Rectal smooth muscle tissue (tissue), 1 donor: ENCODE measurements around the gene ARPC1A.
A peak's percentile ranks its signal among the peaks of the same experiment; 100 is the strongest.
"Not testable (repeated sequence)": the region's sequence is repeated elsewhere in the genome, so short reads cannot be mapped to it uniquely, and the experiment has no call there.

ENCODE experiments used
- H3K27ac ChIP-seq: one replicate; pipeline ENCODE4 v1.7.0; 2013; ENCODE audit warnings: low read depth, low read length, inconsistent platforms
- H3K27me3 ChIP-seq: one replicate; pipeline ENCODE4 v1.7.0; 2013; ENCODE audit warnings: low read length; ENCODE audit not compliant: control insufficient read depth, insufficient read depth
- H3K36me3 ChIP-seq: one replicate; pipeline ENCODE4 v1.7.0; 2013; ENCODE audit warnings: low read length; ENCODE audit not compliant: control insufficient read depth, insufficient read depth
- H3K4me1 ChIP-seq: one replicate; pipeline ENCODE4 v1.7.0; 2013; ENCODE audit warnings: low read length; ENCODE audit not compliant: control insufficient read depth, insufficient read depth
- H3K4me3 ChIP-seq: one replicate; pipeline ENCODE4 v1.7.0; 2013; ENCODE audit warnings: low read length
- H3K9ac ChIP-seq: one replicate; pipeline ENCODE4 v1.7.0; 2013; ENCODE audit warnings: low read length

The ARPC1A gene

GRCh38 chr7:99325592-99326407 lies at the start of gene ARPC1A:
ARPC1A (plus strand) TSS chr7:99325898; CDS start chr7:99333354, 7,456 bp downstream.
- no peaks in the 10 kb centered on the region for H3K27me3 ChIP-seq
- H3K27ac ChIP-seq, result peak within 1 kb of the TSS; percentile 87
- H3K9ac ChIP-seq, result peak within 1 kb of the TSS; percentile 91
- peaks cover 6% of the 10 kb centered on the region for H3K4me1 ChIP-seq
- peak within 1 kb of the TSS; percentile 98 for H3K4me3 ChIP-seq
- no peaks in the 10 kb centered on the region for H3K36me3 ChIP-seq

- H3K27me3 ChIP-seq, result no peaks in the 10 kb centered on the region
- no peak overlapping the region for H3K4me3 ChIP-seq
Measured at GRCh38 chr7:99278180-99278579, 47.5 kb upstream of the ARPC1A start.

GRCh38 chr7:99284165-99284564 lies 41.5 kb upstream of the ARPC1A start:
- H3K27me3 ChIP-seq, H3K4me3 ChIP-seq, H3K36me3 ChIP-seq, H3K4me1 ChIP-seq, H3K9ac ChIP-seq, H3K27ac ChIP-seq: not testable (repeated sequence)

More at GRCh38 chr7:99278180-99278579, 47.5 kb upstream of the ARPC1A start:
- Histone ChIP-seq H3K4me1 (no peaks in the 10 kb centered on the region), H3K36me3 (no peaks in the 10 kb centered on the region), H3K9ac (no peak overlapping the region), H3K27ac (no peak overlapping the region)

GRCh38 chr7:99287779-99288534 lies 37.7 kb upstream of the ARPC1A start:
- H3K4me1 ChIP-seq, result no peaks in the 10 kb centered on the region
- H3K27ac ChIP-seq, result no peak overlapping the region
- H3K27me3 ChIP-seq, result no peaks in the 10 kb centered on the region
- H3K4me3 ChIP-seq, result no peak overlapping the region
- H3K9ac ChIP-seq, result no peak overlapping the region
- H3K36me3 ChIP-seq, result no peaks in the 10 kb centered on the region

GRCh38 chr7:99289185-99289584 lies 36.5 kb upstream of the ARPC1A start:
- H3K4me3 ChIP-seq, result no peak overlapping the region
- H3K36me3 ChIP-seq, result no peaks in the 10 kb centered on the region
- no peaks in the 10 kb centered on the region for H3K4me1 ChIP-seq
- no peak overlapping the region for H3K27ac ChIP-seq
- no peaks in the 10 kb centered on the region for H3K27me3 ChIP-seq
- no peak overlapping the region for H3K9ac ChIP-seq

- H3K4me3 ChIP-seq, H3K27me3 ChIP-seq, H3K4me1 ChIP-seq, H3K27ac ChIP-seq, H3K9ac ChIP-seq, H3K36me3 ChIP-seq: not testable (repeated sequence)
Measured at GRCh38 chr7:99290148-99290547, 35.5 kb upstream of the ARPC1A start.

GRCh38 chr7:99290980-99291607 lies 34.6 kb upstream of the ARPC1A start:
- Histone ChIP-seq H3K36me3 (no peaks in the 10 kb centered on the region), H3K4me1 (no peaks in the 10 kb centered on the region), H3K27me3 (no peaks in the 10 kb centered on the region), H3K9ac (no peak overlapping the region), H3K4me3 (no peak overlapping the region), H3K27ac (no peak overlapping the region)

GRCh38 chr7:99292127-99292526 lies 33.6 kb upstream of the ARPC1A start:
- Histone ChIP-seq H3K27ac (no peak overlapping the region), H3K4me1 (no peaks in the 10 kb centered on the region), H3K27me3 (no peaks in the 10 kb centered on the region), H3K4me3 (no peak overlapping the region), H3K9ac (no peak overlapping the region), H3K36me3 (no peaks in the 10 kb centered on the region)

GRCh38 chr7:99293167-99293566 lies 32.5 kb upstream of the ARPC1A start:
- Histone ChIP-seq H3K9ac (no peak overlapping the region), H3K36me3 (no peaks in the 10 kb centered on the region), H3K4me1 (no peaks in the 10 kb centered on the region), H3K27ac (no peak overlapping the region), H3K27me3 (no peaks in the 10 kb centered on the region), H3K4me3 (no peak overlapping the region)

GRCh38 chr7:99293650-99294049 lies 32.0 kb upstream of the ARPC1A start:
- Histone ChIP-seq H3K4me3 (no peak overlapping the region), H3K27ac (no peak overlapping the region), H3K36me3 (no peaks in the 10 kb centered on the region), H3K27me3 (no peaks in the 10 kb centered on the region), H3K9ac (no peak overlapping the region), H3K4me1 (no peaks in the 10 kb centered on the region)

GRCh38 chr7:99296471-99296870 lies 29.2 kb upstream of the ARPC1A start:
- Histone ChIP-seq H3K4me1 (no peaks in the 10 kb centered on the region), H3K27me3 (no peaks in the 10 kb centered on the region), H3K4me3 (no peak overlapping the region), H3K27ac (no peak overlapping the region), H3K36me3 (no peaks in the 10 kb centered on the region), H3K9ac (no peak overlapping the region)

GRCh38 chr7:99301496-99301895 lies 24.2 kb upstream of the ARPC1A start:
- Histone ChIP-seq H3K27ac (no peak overlapping the region), H3K4me3 (no peak overlapping the region), H3K27me3 (no peaks in the 10 kb centered on the region)

More at GRCh38 chr7:99301496-99301895, 24.2 kb upstream of the ARPC1A start:
- Histone ChIP-seq H3K9ac (no peak overlapping the region), H3K4me1 (no peaks in the 10 kb centered on the region), H3K36me3 (no peaks in the 10 kb centered on the region)
